Stimulated activated CD4-positive, alpha-beta T cell treated with anti-CD3 and anti-CD28 coated beads, TNF-alpha, amount 100 ng/mL, for 1 hour (primary cell): Measurements from ENCODE around the gene CGB8.
"Not testable (repeated sequence)": the region's sequence is repeated elsewhere in the genome, so short reads cannot be mapped to it uniquely, and the experiment has no call there.

Experiments
- DNase-seq, 3 donors: peaks; one replicate each; pipeline ENCODE4 v3.0.0-alpha.2; 2020; ENCODE audit warnings: low read depth in 3 of 3, low spot score in 1 of 3

Gene CGB8

GRCh38 chr19:49049011-49049410 lies at the start of gene CGB8:
TSS of gene CGB8 (minus strand) at chr19:49049111. CDS start at chr19:49048739, 372 bp downstream.
- DNase-seq, result not testable (repeated sequence)

DNA sequence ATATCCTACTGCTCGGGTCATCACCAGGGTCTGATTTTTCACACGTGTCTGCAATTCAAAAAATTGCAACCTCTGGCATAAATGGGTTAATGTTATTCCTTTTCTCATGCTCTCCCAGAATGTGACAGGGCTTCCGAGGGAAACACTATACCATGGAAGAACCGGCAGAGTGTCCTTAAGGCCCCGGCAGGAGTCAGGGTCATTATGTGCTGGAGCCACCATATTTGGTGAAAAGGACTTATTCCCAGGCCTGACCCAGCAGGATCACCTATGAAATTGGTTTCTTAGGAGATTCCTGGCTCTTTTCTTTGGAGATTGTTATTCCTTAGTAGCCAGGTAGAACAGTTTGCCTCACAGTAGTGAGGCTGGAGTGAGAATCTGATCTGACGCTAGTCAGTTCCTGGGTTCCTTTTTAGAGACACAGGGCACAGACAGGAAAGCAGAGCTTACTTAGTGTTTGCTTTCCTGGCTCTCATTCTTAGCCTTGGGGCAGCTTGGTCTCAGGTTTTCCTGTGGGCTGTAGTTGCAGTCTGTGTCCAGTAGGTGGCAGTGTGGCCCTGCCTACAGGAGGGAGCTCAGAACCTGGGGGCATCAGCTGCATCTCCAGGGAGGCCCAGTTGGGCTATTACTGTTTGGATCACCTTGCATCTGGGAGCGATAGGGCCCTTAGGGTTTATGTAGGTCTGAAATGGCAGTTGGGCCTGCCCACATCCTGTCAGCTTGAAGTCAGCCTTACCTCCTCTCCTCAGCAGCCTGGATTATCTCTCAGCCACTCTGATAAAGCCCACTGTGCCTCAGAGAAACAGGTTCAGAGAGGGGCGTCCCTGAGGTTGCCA lies 48.8 kb upstream of the CGB8 start:
- peak; percentile 40 to 50 (median 50) for DNase-seq

DNA sequence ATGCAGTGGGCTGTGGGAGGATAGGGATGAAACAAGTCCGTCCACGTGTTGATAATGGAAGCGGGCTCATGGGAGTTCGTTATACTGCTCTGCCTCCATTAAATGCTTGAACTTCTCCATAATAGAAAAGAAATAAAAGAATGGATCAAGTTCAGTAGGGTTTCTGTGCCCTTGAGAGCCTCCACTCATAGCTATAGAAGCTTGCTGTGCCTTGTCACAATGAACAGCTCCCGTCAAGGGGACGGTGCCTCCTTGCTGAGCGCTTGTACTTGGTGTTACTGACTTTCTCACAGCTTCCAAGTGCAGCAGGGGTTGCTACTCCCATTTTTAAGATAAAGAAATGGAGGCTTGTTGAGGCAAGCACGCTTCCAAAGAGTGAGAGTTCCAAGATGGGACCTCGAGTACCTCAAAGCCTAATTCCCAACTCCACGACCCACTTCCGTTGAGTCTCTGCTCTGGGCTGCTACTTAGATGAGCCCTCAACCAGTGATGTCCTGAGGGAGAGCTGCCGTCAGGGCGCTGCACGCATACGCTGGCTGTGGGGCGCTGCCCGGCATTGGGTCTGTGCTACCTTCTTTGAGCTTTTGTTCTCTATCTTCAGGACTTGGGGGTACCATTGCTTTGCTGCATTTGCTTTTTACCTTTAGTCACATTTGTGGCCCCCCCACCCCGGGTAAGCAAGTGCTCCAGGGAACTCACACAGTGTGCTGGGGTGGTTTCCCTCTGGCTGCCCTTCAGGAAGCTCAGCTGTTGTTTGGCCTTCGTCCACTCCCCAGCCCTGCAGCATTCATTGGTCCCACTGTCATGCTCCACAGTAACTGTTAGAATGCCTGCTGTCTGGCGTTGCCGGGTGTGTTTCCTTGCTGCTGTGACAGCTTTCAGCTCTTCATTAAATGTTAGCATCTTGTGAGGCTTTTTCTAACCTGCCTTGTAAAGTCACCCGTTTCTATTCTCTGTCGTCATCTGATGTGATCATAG lies 45.9 kb upstream of the CGB8 start:
- DNase-seq, result no peak

GRCh38 chr19:49092686-49093085 lies 43.8 kb upstream of the CGB8 start:
- no peak for DNase-seq

- DNase-seq, result no peak
Observed at GRCh38 chr19:49091391-49092038, 42.6 kb upstream of the CGB8 start.

DNA sequence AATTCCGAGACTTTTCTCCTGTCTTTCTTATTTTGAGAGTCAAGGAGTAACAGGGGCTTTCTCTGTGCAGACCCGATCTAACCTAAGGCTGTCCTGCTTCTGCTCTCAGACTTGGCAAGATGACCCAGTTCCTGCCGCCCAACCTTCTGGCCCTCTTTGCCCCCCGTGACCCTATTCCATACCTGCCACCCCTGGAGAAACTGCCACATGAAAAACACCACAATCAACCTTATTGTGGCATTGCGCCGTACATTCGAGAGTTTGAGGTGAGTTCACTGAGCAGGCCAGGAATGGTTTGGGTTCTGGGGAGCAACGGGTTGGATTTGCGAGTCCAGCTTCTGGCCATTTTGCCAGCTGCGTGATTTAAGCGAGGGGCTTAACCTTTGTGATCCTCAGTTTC lies 37.4 kb upstream of the CGB8 start:
- no peak for DNase-seq

DNA sequence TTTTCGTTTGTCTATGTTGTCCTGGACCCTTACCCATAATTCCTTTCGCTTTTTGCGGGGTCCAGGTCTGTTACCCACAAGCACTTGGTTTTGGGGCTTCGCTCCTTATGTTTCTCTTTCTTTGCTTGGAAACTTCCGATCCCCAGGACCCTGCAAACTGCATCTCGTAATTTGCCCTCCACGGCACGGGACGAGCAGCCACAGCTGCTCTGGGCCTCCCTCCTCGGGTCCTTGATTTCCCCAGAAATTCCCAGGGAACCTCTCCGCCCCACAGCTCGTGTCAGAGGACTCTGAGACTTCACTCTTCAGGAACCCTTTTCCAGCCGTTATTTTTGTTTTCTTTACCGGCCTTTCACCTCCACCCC lies 36.9 kb upstream of the CGB8 start:
- DNase-seq, result no peak

DNA sequence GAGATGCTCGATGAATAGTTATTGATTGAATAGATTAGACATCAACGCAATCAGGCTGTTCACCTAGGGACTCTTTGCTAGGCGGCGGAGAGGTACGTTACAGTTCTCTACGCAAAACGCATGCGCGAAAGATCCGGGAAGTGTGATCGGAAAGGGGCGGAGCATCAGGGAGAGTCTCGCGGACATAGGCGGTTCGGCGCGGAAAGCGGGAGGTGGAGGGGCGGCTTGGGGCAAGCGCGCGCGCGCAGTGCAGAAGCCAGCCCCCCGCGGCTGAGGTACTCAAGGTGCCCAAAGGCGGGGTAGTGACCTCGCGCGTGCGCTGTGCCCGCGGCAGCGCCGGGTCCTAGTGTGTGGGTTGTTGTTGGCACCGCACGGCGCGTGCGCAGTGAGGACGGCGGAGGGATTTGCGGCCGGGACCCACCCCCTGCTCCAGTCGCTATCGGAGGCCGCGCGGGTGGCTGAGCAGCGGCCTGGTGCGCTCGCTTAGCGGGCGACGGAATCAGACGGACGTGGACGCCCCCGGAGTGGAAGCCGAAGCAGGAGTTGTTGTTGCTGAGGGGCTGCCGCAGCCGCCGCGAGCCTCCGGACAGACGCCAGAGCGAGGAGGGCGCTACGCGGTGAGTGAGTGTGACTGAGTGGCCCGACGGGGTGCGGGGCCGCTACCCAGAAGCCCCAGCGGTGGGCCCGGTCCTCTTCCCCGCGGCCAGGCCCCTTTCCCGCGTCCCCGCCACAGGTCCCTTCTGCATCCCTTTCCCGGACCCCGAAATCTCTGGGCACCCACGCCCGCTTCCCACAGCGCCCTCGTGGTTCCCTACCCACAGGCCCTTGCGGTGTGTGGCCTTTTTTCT lies 36.3 kb upstream of the CGB8 start, which contains the start of gene SNRNP70:
Gene SNRNP70 (plus strand): TSS at position 432 of the 848 bp plus-strand sequence. CDS start 964 bp downstream, outside the sequence.
- DNase-seq, result peak; percentile 97 to 100 (median 99)

- DNase-seq, result no peak
Observed at GRCh38 chr19:49084206-49085019, 35.5 kb upstream of the CGB8 start.

- no peak for DNase-seq
Observed at GRCh38 chr19:49081273-49081672, 32.4 kb upstream of the CGB8 start.

DNA sequence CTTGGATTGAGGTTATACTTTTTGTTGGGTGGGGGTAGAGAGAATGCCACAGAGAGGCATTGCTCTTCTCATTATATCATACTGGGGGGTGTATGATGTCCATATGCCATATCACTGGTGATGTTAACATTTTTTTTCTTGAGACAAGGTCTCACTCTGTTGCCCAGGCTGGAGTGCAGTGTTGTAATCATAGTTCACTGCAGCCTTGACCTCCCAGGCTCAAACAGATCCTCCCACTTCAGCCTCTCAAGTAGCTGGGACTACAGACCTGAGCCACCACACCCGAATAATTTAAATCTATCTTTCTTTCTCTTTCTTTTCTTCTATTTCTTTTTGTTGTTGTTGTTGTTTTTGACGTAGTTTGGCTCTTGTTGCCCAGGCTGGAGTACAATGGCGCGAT lies 31.5 kb upstream of the CGB8 start:
- DNase-seq, result no peak

DNA sequence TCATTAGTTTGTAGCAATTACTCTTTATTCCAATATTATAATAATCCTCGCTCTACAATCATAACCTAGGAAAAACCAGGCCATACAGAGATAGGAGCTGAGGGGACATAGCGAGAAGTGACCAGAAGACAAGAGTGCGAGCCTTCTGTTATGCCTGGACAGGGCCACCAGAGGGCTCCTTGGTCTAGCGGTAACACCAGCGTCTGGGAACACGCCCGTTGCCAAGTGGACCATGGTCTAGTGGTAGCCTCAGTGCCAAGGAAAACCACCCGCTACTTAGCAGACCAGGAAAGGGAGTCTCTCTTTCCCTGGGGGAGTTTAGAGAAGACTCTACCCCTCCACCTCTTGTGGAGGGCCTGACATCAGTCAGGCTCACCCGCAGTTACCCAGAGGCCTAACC lies 26.0 kb upstream of the CGB8 start:
- not testable (repeated sequence) for DNase-seq

GRCh38 chr19:49073514-49074378 lies 24.8 kb upstream of the CGB8 start:
- DNase-seq, result no peak

DNA sequence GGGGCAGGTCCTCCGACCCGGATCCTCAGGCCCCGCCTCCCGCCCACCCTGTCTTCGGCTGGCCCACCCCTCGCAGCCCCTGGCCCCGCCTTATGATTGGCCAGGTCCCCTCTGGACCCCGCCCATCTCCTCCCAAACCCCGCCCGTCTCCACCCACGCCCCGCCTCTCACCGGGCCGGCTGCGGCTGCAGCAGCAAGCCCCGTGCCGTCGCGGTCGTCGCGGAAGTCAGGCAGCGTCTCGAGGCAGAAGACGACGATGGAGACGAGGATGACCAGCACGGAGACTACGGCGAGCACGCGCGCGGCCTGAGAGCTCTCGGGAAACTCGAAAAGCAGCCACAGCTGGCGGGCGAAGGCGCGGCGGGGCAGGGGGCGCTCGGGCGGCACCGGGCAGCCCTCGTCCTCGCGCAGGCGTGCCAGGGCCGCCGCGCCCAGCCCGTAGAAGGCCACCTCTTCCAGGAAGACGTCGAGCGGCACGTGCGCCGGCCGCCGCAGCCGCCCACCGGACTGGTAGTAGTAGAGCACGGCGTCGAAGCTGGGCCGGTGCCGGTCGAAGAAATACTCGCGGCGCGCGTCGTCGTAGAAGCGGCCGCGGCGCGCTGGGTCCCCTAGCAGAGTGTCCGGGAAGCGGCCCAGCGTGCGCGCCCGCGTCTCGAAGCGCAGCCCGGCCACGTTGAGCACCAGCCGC lies 23.1 kb upstream of the CGB8 start:
- no peak for DNase-seq

DNA sequence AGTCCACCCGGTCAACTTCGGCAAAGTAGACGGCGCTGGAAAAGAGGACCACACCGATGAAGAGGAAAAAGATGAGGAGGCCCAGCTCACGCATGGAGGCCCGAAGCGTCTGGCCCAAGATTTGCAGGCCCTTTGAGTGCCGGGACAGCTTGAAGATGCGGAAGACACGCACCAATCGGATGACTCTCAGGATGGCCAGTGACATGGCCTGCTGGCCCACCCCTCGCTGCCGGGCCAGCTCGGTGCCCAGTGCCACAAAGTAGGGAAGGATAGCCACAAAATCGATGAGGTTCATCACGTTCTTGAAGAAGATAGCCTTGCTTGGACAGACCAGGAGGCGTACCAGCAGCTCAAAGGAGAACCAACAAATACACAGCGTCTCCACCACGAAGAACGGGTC lies 21.5 kb upstream of the CGB8 start:
- no peak for DNase-seq

DNA sequence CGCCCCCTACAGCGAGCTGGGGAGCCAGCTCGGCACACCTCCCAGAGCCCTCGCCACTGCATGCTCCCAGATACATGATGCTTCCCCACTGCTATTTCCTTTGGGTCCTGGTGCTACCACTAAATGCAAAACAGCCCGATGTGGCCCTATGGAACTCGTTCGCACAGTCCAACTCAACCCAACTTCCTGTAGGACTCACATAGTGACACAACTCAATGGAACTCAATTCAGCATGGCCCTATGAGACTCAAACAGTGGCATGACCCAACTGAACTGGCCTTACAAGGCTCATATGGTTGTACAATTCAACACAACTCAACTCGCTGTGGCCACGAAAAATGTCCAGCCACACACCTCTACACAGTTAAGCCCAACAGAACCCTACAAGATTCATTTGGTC lies 20.1 kb upstream of the CGB8 start:
- DNase-seq, result no peak

GRCh38 chr19:49067554-49067953 lies 18.6 kb upstream of the CGB8 start:
- DNase-seq, result no peak

DNA sequence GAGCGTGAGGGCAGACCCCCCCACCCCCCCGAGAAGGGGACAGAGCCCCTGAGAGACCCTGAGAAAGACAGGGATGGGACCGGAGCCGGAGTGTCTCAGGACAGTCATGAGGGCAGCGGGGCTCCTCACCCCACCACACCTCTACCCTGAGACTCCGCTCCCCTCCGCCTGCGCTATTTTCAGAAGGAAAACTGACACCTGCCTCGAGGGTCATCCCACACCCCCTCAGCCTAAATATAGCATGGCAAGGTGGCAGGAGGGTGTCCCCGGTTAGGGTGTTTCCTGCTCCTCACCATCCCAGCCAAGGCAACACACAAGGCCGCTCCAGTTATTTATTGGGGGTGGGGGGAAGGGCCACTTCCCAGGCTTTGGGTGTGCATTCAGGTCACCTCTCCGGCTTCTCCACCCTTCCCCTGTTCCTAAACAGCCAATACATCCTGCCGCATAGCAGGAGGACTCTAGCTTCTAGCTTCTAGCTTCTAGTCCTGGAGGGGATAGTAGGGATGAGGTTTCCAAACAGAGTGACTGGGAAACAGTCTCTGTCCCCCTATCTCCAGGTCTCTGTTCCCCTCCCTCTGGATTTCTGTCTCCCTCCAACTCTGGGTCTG lies 17.1 kb upstream of the CGB8 start:
- DNase-seq, result no peak
